ENCODE measurements around the gene BACH1. TPM values are rescaled to one million over a fixed set of nuclear protein-coding genes. Genes with fewer than 3 reads are reported as not detected.
"Not testable (repeated sequence)": the region's sequence is repeated elsewhere in the genome, so short reads cannot be mapped to it uniquely, and the experiment has no call there.

The BACH1 gene
- 13.2 and 17.8 TPM in 2 replicates for total RNA-seq (2014; rRNA removed; shearing (Covaris generic))

- peak; percentile 85 for DNase-seq (ENCODE audit: low spot score)
Measured at GRCh38 chr21:29298348-29299045, at the start of gene BACH1. Gene BACH1 (plus strand): TSS chr21:29298922. CDS start chr21:29321281, 22,359 bp downstream.

- DNase-seq (ENCODE audit: low spot score): not testable (repeated sequence)
Measured at GRCh38 chr21:29249289-29249688, 49.4 kb upstream of the BACH1 start.

- no peak for DNase-seq (ENCODE audit: low spot score)
Measured at GRCh38 chr21:29250636-29251035, 48.1 kb upstream of the BACH1 start.

GRCh38 chr21:29253861-29254260, 44.9 kb upstream of the BACH1 start:
- DNase-seq (ENCODE audit: low spot score): not testable (repeated sequence)

GRCh38 chr21:29254550-29254949, 44.2 kb upstream of the BACH1 start:
- DNase-seq (ENCODE audit: low spot score): no peak

- peak; percentile 14 for DNase-seq (ENCODE audit: low spot score)
Measured at GRCh38 chr21:29256126-29256910, 42.4 kb upstream of the BACH1 start.

GRCh38 chr21:29257701-29258100, 41.0 kb upstream of the BACH1 start:
- no peak for DNase-seq (ENCODE audit: low spot score)

GRCh38 chr21:29258626-29259338, 39.9 kb upstream of the BACH1 start:
- peak; percentile 11 for DNase-seq (ENCODE audit: low spot score)

- DNase-seq (ENCODE audit: low spot score): no peak
Measured at GRCh38 chr21:29260461-29260860, 38.3 kb upstream of the BACH1 start.

GRCh38 chr21:29261555-29262540, 36.9 kb upstream of the BACH1 start:
- no peak for DNase-seq (ENCODE audit: low spot score)

GRCh38 chr21:29264721-29265120, 34.0 kb upstream of the BACH1 start:
- no peak for DNase-seq (ENCODE audit: low spot score)

- DNase-seq (ENCODE audit: low spot score): no peak
Measured at GRCh38 chr21:29265690-29266479, 32.8 kb upstream of the BACH1 start.

- DNase-seq (ENCODE audit: low spot score): no peak
Measured at GRCh38 chr21:29267666-29268065, 31.1 kb upstream of the BACH1 start.

GRCh38 chr21:29271927-29272333, 26.8 kb upstream of the BACH1 start:
- no peak for DNase-seq (ENCODE audit: low spot score)

- no peak for DNase-seq (ENCODE audit: low spot score)
Measured at GRCh38 chr21:29277442-29277841, 21.3 kb upstream of the BACH1 start.

GRCh38 chr21:29279558-29279957, 19.2 kb upstream of the BACH1 start:
- no peak for DNase-seq (ENCODE audit: low spot score)

GRCh38 chr21:29281801-29282200, 16.9 kb upstream of the BACH1 start:
- DNase-seq (ENCODE audit: low spot score): not testable (repeated sequence)

GRCh38 chr21:29287383-29287782, 11.3 kb upstream of the BACH1 start:
- no peak for DNase-seq (ENCODE audit: low spot score)

- no peak for DNase-seq (ENCODE audit: low spot score)
Measured at GRCh38 chr21:29288239-29288638, 10.5 kb upstream of the BACH1 start.

GRCh38 chr21:29289317-29289716, 9.4 kb upstream of the BACH1 start:
- DNase-seq (ENCODE audit: low spot score): no peak

Measured in HT-29 (cell line).